ENCODE measurements around the gene GATA5.
"Not testable (repeated sequence)": the region's sequence is repeated elsewhere in the genome, so short reads cannot be mapped to it uniquely, and the experiment has no call there.

Gene GATA5

GRCh38 chr20:62506087-62506486, 30.3 kb upstream of the GATA5 start:
- DNase-seq (ENCODE audit: low read depth): no peak
- H3K4me3 ChIP-seq (ENCODE audit: low read depth, low read length): no peak overlapping the region

- DNase-seq (ENCODE audit: low read depth): no peak
- H3K4me3 ChIP-seq (ENCODE audit: low read depth, low read length): no peak overlapping the region
These were observed 29.7 kb upstream of the GATA5 start for GRCh38 chr20:62505337-62506045.

GRCh38 chr20:62504323-62504722, 28.5 kb upstream of the GATA5 start:
- H3K4me3 ChIP-seq (ENCODE audit: low read depth, low read length): no peak overlapping the region
- no peak for DNase-seq (ENCODE audit: low read depth)

GRCh38 chr20:62503401-62504178, 27.8 kb upstream of the GATA5 start:
- H3K4me3 ChIP-seq (ENCODE audit: low read depth, low read length): no peak overlapping the region
- DNase-seq (ENCODE audit: low read depth): no peak

GRCh38 chr20:62502496-62503095, 26.8 kb upstream of the GATA5 start:
- H3K4me3 ChIP-seq (ENCODE audit: low read depth, low read length): no peak overlapping the region
- no peak for DNase-seq (ENCODE audit: low read depth)

- no peak for DNase-seq (ENCODE audit: low read depth)
These were observed 26.2 kb upstream of the GATA5 start for GRCh38 chr20:62501801-62502495.

GRCh38 chr20:62500237-62500864, 24.6 kb upstream of the GATA5 start:
- H3K4me3 ChIP-seq (ENCODE audit: low read depth, low read length): no peak overlapping the region
- no peak for DNase-seq (ENCODE audit: low read depth)

More at GRCh38 chr20:62501801-62502495, 26.2 kb upstream of the GATA5 start:
- no peak overlapping the region for H3K4me3 ChIP-seq (ENCODE audit: low read depth, low read length)

GRCh38 chr20:62499758-62500236, 24.0 kb upstream of the GATA5 start:
- DNase-seq (ENCODE audit: low read depth): no peak
- no peak overlapping the region for H3K4me3 ChIP-seq (ENCODE audit: low read depth, low read length)

GRCh38 chr20:62498874-62499273, 23.1 kb upstream of the GATA5 start:
- no peak overlapping the region for H3K4me3 ChIP-seq (ENCODE audit: low read depth, low read length)
- no peak for DNase-seq (ENCODE audit: low read depth)

GRCh38 chr20:62496568-62497218, 20.9 kb upstream of the GATA5 start:
- DNase-seq (ENCODE audit: low read depth): no peak
- H3K4me3 ChIP-seq (ENCODE audit: low read depth, low read length): no peak overlapping the region

GRCh38 chr20:62495749-62496567, 20.2 kb upstream of the GATA5 start:
- H3K4me3 ChIP-seq (ENCODE audit: low read depth, low read length): no peak overlapping the region
- DNase-seq (ENCODE audit: low read depth): no peak

- no peak for DNase-seq (ENCODE audit: low read depth)
- H3K4me3 ChIP-seq (ENCODE audit: low read depth, low read length): no peak overlapping the region
These were observed 19.4 kb upstream of the GATA5 start for GRCh38 chr20:62494980-62495748.

- no peak for DNase-seq (ENCODE audit: low read depth)
- no peak overlapping the region for H3K4me3 ChIP-seq (ENCODE audit: low read depth, low read length)
These were observed 18.7 kb upstream of the GATA5 start for GRCh38 chr20:62494537-62494936.

- H3K4me3 ChIP-seq (ENCODE audit: low read depth, low read length): no peak overlapping the region
- DNase-seq (ENCODE audit: low read depth): no peak
These were observed 18.1 kb upstream of the GATA5 start for GRCh38 chr20:62493886-62494285.

- H3K4me3 ChIP-seq (ENCODE audit: low read depth, low read length): no peak overlapping the region
- DNase-seq (ENCODE audit: low read depth): no peak
These were observed 17.6 kb upstream of the GATA5 start for GRCh38 chr20:62493253-62493885.

GRCh38 chr20:62492711-62493110, 16.9 kb upstream of the GATA5 start:
- no peak overlapping the region for H3K4me3 ChIP-seq (ENCODE audit: low read depth, low read length)
- DNase-seq (ENCODE audit: low read depth): no peak

- not testable (repeated sequence) for DNase-seq (ENCODE audit: low read depth)
These were observed 15.0 kb upstream of the GATA5 start for GRCh38 chr20:62490783-62491182.

More at GRCh38 chr20:62490783-62491182, 15.0 kb upstream of the GATA5 start:
- not testable (repeated sequence) for H3K4me3 ChIP-seq (ENCODE audit: low read depth, low read length)

All from skeletal muscle cell (primary cell).